NCI-H146 treated with DMSO at 0.1 percent for 48 hours (cell line): Measurements from ENCODE around the gene TBC1D10B.

Experiments used
- DNase-seq: peaks from one replicate; lab custom pipeline; 2025; ENCODE audit not compliant: unreplicated experiment; lab: John Stamatoyannopoulos, UW

The TBC1D10B gene

DNA sequence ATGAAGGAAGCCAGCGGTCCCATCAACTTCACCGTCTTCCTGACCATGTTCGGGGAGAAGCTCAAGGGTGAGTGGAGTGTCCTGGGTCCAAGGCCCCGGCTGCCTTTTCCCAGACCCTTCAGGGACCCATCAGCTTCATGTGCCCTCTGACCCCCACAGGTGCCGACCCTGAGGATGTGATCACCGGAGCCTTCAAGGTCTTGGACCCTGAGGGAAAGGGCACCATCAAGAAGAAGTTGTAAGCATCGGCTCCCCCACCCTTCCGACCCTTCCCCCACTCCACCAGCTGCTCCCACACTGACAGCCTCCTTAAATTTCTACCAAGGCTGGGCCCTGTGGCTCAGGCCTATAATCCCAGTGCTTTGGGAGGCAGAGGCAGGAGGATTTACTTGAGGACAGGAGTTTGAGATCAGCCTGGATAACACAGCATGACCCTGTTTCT is 6.2 kb upstream of the TBC1D10B start:
- DNase-seq = no peak

DNA sequence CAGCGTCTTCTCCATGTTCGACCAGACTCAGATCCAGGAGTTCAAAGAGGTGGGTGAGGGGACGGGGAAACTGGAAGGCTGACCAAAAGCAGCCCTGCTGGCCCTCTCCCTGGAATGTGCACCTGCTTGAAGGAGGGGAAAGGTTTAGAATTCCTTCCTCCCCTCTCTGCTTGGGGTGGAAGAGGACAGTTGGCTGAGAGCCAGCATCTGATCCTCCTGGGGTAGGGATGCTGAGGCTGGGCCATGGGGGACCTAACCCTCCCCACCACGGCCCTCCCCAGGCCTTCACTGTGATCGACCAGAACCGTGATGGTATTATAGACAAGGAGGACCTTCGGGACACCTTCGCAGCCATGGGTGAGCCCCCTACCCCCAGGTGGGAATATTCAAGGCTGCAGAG is 5.6 kb upstream of the TBC1D10B start:
- no peak for DNase-seq

DNA sequence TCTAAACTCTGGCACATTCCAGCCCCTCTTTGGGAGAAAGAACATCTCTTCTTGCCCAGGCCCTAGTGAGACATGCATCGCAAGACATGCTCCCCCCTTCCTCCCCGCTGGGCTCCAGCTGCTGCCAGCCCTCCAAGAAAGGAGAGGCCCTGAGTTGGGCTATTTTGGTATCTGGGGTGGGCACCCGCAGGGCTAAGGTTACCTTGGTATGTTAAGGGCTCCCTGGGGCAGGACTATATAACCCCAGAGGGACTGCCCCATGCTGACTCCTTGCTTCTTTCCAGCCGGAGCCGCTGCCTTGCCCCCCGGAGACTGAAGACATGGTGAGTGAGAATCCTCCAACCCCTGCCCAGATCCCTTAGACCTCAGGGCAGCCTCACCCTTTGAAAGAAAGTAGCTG is 4.2 kb upstream of the TBC1D10B start, which contains the start of gene MYL11:
TSS of gene MYL11 (plus strand) at position 265 of the 400 bp plus-strand sequence. CDS start at position 321, 56 bp downstream.
- no peak for DNase-seq

DNA sequence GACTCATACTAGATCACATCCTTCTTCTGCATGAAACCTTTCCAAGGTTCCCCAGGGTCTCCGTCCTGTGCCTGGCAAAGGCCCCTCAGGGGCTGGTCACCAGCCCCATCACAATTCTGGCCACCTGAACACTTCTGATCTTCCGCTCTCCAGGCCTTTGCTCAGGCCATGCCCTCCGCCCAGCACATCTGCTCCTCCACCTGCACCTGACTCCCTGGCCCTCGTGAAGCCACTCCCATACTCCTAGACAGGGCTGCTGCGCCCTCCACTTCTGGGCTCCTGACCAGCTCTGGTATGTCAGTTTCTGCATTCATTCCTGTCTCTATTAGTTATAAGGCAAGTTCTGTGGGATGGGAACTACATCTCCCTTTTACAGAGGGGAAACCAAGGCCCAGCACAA is 2.4 kb upstream of the TBC1D10B start:
- DNase-seq = no peak

DNA sequence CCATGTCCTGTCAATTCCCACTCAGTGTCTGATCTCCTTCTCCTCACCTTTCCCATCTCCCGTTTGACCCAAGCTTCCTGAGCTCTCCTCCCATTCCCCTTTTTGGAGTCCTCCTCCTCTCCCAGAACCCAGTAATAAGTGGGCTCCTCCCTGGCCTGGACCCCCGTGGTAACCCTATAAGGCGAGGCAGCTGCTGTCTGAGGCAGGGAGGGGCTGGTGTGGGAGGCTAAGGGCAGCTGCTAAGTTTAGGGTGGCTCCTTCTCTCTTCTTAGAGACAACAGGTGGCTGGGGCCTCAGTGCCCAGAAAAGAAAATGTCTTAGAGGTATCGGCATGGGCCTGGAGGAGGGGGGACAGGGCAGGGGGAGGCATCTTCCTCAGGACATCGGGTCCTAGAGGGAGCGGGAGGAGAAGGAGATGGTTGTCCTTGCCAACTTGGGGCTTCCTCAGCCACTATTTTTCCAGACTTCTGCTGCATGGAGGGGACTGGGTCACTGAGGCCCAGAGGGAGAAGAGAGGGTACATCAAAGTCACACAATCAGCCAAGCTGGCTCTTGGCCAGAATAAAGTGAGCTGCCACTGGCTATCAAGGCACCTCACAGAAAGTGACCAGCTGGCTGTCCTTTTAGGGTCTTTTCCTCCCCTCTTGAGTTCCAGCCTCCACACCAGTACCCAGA is 1.9 kb upstream of the TBC1D10B start:
- DNase-seq = no peak

DNA sequence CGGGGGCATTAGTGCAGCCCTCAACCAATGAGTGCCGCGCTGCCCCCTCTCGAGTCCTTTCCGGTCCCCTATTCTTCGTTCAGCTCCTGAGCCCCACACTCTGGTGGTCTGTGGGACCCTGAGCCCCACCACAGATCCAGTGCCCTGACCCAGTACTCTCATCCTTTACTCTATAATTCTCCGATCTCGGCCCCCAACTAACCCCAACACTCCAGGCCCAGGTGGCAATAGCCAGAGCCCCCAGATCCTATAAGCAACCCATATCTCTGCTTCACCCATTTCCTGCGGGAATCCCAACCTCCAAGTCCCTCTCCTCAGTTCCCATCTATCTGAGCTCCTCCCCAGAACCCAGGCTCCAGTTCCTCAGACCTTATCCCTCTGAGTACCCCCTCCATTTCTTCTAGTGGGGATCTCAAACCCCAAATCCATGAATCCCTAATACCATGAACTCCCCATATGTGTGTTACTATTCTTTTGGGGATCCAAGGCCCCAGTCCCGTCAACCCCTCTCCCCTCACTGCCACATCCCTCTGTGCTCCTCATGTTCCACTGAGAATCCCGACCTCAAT is 1.0 kb upstream of the TBC1D10B start:
- no peak for DNase-seq

DNA sequence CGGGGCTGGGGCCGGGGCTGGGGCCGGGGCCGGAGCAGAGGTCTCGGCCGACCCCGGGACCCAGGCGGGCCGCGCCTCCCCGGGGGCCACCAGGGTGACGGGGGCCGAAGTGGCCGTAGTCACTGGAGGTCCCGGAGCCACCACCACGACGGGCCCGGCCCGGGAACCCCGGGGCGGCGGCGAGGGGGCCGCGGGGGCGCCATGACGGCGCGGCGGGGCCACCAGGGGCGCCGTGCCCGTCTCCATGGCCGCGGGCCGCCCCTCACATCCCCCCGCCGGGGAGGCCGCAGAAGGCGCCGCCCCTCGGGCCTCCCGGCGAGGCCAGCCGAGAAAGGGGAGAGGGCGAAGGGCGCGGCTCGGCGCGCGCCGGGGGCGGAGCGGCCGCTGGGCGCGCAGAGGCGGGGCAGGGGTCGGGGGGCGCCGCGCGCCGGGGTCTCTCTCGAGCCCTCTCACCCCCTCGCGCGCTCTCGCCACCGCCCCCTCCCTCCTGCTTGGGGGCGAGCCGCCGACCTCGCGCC is 297 bp downstream of the TBC1D10B start:
- DNase-seq = no peak

DNA sequence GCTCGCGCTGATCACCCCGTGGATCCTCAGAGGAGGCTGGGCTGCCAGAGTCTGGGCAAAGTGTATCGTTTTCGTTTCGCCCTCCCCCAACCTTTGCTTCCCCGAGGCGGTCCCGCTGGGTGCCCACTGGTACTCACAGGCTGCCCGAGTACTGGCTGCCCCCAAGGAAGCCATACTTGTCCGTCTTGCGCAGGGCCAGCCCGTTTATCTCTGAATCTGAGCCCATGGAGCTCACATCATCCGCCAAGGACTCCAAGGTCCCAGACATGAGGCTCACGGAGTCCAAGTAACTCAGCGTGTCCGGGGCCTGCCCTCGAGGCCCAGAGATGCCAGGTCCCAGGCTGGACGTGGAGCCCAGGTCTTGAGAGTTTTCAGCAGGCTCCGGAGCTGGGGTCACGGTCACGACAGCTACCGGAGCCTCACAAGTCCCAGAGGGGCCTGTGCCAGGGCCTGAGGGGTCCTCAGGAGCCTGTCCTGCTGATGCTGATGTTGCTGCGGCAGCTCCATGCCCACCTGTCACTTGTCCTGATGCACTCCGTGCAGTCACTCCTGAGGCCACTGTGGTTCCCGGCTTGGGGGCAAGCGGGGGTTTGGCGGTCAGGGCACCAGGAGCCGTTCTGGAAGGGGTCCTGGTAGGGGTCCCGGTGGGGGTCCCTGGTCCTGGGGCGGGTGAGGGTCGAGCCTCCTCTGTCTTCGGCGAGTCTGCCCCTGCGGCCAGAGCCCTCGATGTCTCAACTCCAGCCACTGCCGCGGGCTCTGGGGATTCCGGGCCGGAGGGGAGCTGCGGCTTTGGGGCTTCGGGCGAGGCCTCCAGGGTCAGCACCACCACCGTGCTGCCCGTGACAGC is 980 bp downstream of the TBC1D10B start:
- no peak for DNase-seq

DNA sequence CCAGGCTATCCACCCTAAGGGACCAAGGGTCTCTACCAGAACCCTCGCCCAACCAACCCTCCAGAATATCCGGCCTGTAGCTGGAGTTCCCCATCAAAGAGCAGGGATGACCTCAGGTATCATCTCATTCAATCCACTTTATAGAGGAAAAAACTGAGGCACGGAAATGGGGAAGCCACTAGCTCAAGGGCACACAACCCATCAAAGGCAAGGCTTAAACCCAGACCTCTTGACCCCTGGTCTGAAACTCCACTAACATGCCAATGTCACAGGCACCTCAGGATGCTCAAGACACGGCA is 1.6 kb downstream of the TBC1D10B start:
- DNase-seq = no peak

DNA sequence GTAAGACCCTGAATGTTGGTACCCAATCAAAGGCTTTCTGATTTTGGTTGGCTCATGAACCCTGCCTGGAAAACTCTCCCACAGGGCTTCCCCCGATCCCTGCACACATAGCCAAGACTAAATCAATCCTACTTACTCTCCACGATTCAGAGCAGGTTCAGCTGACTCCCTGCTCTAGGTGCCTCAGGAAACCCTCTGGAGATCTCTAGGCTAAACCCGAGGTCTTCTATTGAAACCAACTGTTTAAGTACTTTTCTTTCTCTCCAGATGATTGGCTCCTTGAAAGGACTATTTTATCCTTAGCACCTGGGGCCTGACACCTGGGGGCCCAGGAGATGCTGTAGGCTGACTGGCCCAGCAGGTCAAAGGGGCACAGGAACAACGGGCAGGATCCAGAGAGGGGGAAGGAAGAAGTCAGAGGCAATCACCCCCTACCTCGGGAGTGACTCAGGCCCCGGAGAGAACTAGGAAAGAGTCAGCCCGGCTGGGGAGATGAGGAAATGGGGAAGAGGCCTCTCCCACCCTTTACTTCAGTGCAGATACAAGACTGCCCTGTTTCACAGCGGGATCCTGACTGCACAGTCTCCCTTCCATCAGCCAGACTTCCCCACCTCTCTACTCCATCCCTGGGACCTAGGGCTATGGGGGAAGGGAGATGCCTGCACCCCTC is 2.0 kb downstream of the TBC1D10B start:
- no peak for DNase-seq

DNA sequence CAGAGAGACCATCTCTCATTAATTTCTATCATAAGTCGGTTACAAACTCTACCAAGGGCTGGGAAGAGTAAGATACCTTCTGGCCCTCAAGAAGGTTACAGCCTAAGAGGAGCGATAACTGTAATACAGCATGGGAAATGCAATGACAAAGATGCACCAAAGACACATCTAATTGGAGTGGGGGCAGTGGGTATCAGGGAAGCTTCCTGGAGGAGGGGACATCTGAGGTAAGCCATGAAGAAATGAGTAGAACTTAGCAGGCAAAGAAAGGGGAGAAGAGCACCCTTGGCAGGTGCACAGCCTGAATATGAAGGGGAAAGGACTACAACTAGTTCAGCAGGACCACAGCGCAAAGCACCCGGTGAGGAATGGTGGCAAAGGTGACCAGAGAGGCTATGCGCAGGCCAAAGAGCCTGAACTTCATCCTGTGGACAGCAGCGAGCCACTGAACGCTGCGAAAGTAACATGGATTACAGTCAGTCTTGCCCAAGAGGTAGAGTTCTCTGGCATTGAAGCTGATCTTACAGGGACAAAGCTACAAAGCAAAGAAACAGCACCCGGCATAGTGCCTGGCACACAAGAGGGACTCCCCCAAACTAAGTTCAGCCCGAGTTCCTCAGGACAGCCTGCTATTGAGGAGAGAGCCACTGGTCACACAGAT is 2.8 kb downstream of the TBC1D10B start:
- DNase-seq = no peak

DNA sequence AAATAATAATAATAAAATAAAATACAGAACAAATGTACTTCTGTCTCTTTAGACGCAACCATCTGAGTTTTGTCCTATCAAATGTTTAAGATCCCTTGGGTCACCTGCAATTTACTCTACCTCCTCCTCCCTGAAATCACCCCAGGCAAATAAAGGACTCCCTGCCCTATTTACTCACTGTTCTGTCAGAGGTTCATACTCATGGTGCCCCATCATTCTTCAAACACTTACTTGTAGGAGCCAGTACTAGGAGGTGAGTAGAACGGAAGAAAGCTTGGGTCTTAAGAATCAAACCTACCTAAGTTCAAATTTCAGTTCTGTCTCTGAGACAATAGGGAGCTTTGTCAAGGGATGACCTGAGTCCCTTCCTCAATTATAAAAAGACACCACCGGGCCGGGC is 3.8 kb downstream of the TBC1D10B start:
- no peak for DNase-seq

DNA sequence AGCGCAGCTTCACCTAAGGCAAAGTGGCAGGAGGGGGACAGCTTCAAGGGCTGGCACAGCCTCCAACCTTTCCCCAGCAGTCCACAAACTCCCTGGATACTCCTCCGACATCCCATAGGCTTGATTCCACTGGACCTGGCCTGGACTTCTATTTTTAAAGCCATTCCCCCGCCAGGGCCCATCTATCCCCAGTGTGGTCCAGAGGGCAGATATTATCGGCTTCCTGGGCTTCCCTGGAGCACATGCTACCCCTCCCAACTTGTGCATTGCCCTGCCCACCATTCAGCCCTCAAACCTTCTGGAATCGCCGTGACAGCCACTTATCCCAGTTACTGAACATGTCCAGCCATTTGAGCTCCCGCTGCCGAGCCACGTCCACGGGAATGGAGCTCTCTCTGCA is 5.1 kb downstream of the TBC1D10B start:
- no peak for DNase-seq

DNA sequence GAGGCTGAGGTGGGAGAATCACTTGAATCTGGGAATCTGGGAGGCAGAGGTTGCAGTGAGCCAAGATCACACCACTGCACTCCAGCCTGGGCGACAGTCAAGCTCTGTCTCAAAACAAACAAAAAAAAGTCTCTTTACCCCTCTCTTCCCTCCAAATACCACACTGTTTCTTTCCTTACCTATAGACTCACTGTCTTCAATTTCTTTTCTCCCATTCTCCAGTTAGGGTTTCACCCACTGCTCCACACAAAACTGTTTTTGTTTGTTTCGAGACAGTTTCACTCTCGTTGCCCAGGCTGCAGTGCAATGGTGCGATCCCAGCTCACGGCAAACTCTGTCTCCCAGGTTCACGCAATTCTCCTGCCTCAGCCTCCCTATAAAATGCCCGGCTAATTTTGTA is 9.1 kb downstream of the TBC1D10B start:
- DNase-seq = no peak

DNA sequence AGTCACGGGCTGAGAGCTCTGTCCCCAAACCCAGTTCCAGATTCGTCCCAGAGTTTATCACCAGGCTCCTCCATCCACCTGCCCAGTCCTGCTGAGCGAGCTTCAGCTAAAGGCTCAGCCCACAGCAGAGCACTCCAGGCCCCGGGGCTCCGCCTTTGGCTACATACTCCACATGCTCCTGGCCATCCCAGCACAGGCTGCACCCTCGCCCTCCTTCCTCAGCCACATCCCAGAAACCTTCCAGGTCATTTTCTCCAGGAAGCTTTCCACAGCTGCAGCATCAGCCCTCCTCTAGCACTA is 10.5 kb downstream of the TBC1D10B start:
- DNase-seq = no peak

DNA sequence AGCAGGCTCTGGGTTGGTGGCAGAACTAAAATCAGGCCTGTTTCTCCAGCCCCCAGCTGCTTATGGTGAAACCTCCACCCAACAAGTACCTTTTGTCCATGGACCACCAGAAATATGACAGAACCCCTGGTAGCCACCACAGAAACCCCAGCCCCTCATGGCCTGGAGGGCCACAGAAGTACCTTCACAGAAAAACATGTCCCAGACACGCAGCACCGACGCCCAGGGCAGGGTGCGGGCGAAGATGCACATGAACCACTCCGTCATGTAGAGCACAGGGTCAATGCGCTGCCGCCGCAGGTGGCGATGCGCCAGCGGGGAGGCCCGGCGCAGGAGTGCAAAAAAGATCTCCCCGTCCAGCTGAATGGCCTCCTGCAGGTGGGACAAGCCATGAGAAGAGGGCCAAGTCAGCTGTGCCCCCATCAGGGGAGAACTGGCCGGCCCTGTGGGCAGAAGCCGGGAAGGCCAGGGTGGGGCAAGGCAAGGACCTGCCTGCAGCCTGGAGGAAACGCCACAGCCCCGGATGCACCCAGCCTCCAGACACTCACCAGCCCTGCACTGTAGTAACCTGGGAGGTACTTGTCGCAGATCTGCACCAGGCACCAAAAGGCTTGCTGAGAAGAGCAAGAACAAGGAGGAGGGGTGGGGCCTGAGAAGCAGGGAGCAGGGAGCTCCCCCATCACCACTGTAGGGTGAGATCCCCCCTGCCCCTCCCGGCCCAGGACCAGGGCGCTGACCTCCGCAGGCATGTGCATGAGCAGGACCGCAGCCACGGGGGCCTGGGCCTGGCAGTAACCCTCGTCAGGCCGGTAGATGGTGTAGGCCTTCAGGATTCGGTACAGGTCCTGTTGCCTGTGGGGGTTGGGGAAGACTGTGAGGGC is 11.1 kb downstream of the TBC1D10B start:
- DNase-seq = no peak

DNA sequence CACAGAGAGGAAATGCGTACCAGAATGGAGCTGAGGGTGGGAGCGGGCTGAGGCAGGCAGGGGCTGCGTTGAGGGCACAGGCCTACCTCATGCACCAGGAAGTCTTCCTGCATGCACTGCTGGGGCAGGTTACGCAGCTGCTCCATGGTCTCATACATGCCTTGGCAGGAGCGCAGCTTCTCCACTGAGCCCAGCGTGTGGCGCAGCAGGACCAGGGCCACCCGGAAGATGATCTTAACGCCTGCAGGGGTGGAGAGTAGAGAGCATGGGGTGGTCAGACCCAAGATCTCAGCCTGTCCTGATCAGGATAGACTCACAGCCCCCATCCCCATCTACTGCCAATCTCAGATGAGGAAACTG is 11.7 kb downstream of the TBC1D10B start:
- no peak for DNase-seq

DNA sequence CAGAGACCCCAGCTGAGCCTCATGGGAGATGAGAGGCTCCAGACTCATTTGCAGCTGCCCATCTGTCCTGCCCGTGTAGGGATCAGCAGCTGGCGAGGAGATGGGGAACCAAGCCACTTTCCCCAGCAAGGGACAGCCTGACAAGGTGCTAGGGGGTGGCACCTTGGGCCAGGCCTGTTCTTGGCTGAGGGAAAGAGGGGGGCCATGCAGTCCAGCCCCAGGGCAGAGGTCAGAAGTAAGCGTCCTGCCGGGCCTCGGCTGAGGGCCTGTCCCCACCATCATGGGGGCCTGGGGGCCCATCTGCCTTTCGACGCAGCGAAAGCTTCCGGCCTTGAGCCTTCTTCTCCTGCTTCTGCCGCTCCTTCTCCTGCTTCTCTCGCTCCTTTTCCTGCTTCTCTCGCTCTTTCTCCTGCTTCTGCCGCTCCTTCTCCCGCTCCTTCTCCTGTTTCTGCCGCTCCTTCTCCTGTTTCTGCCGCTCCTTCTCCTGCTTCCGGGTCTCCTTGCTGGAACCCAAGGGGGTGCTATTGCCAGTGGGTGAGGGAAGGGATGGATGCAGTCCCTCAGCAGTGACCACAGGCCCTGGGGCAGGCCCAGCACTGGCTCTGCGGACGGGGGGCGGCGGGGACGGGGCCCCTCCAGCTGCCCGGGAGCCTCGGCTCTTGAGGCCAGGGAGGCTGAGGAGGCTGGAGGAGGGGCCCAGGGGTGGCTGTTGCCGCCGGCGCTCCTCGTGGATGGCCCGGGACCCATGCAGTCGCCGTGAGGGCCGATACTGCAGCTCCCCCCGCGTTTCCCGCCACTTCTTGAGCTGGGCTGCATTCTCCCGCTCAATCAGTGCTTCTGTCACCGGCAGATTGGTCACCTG is 12.3 kb downstream of the TBC1D10B start:
- no peak for DNase-seq

DNA sequence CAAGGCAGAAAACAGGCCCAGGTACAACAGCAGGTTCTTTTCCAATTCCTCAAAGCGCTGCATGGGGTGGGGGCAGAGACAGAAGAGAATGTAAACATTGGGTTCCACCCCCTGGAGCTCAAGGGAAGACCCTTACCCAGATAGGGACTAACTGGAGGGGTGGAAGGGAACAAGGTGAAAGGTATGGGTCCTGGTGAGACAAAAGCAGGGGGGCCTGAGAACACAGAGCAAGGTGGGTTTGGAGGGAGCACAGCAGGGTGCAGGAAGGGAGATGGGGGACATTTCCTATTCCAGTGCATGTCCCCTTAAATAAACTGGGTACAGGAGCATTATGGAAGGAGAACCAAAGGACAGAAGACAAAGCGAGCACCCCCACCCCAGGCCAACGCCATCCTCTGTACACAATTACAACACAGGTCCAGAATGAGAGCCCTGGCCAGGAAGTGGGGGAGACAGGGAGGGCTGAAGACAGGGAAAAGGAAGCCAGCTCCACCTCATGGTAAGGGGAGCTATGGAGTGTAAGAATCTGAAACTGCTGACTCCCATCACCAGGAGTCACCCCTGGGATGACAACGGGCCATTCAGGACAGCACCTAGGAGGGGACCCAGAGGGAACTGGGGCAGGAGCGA is 13.1 kb downstream of the TBC1D10B start:
- DNase-seq = no peak
